GM23248 (cell line): Measurements from ENCODE around the gene NOTUM. TPM values are rescaled to one million over a fixed set of nuclear protein-coding genes. Genes with fewer than 3 reads are reported as not detected.

Experiments used
- DNase-seq: peaks from one replicate; pipeline ENCODE4 v3.0.0-alpha.2; 2015
- H2AFZ ChIP-seq: fragments of 200-600 bp; sonication (generic); 2 replicates; pipeline ENCODE4 v1.6.1; 2016; ENCODE audit warnings: antibody characterized with exemption
- H3F3A ChIP-seq: fragments of 200-600 bp; sonication (generic); 2 replicates; pipeline ENCODE4 v1.6.1; 2016; ENCODE audit warnings: mild to moderate bottlenecking, antibody characterized with exemption, mixed run types; ENCODE audit not compliant: insufficient read depth
- H3K27ac ChIP-seq: fragments of 200-600 bp; sonication (generic); 2 replicates; pipeline ENCODE4 v1.5.1; 2016; ENCODE audit warnings: mild to moderate bottlenecking
- H3K27me3 ChIP-seq: fragments of 200-600 bp; sonication (generic); replicated peaks from 2 replicates; pipeline ENCODE4 v1.6.1; 2016; ENCODE audit warnings: mild to moderate bottlenecking; ENCODE audit not compliant: insufficient read depth
- H3K36me3 ChIP-seq: fragments of 200-600 bp; sonication (generic); 2 replicates; pipeline ENCODE4 v1.6.1; 2016; ENCODE audit warnings: low read depth, mild to moderate bottlenecking
- H3K4me1 ChIP-seq: fragments of 200-600 bp; sonication (generic); 2 replicates; pipeline ENCODE4 v1.6.1; 2016; ENCODE audit warnings: mild to moderate bottlenecking; ENCODE audit not compliant: insufficient read depth
- H3K4me2 ChIP-seq: fragments of 200-600 bp; sonication (generic); one replicate; pipeline ENCODE4 v1.6.1; 2016; ENCODE audit warnings: mild to moderate bottlenecking; ENCODE audit not compliant: unreplicated experiment
- H3K4me3 ChIP-seq: fragments of 200-600 bp; sonication (generic); 2 replicates; pipeline ENCODE4 v1.5.1; 2016; ENCODE audit warnings: mild to moderate bottlenecking
- H3K79me2 ChIP-seq: fragments of 200-600 bp; sonication (generic); 2 replicates; pipeline ENCODE4 v1.6.1; 2016; ENCODE audit warnings: mild to moderate bottlenecking; ENCODE audit not compliant: insufficient read depth
- H3K9ac ChIP-seq: fragments of 200-600 bp; sonication (generic); 2 replicates; pipeline ENCODE4 v1.6.1; 2016; ENCODE audit warnings: mild to moderate bottlenecking
- H3K9me2 ChIP-seq: fragments of 200-600 bp; sonication (generic); 2 replicates; pipeline ENCODE4 v1.6.1; 2016; ENCODE audit warnings: mixed run types, mild to moderate bottlenecking, moderate library complexity; ENCODE audit not compliant: insufficient read depth
- H3K9me3 ChIP-seq: fragments of 200-600 bp; sonication (generic); one replicate; pipeline ENCODE4 v1.6.1; 2017; ENCODE audit warnings: low read depth
- H4K20me1 ChIP-seq: fragments of 200-600 bp; sonication (generic); 2 replicates; pipeline ENCODE4 v1.6.0; 2016; ENCODE audit not compliant: insufficient read depth
- EZH2 ChIP-seq: fragments of 200-600 bp; sonication (generic); IDR thresholded peaks from 2 replicates; pipeline ENCODE4 v1.6.1; 2018; ENCODE audit warnings: antibody characterized with exemption, mild to moderate bottlenecking; ENCODE audit not compliant: insufficient read depth, poor library complexity, severe bottlenecking
- EZH2phosphoT487 ChIP-seq: fragments of 200-600 bp; sonication (generic); IDR thresholded peaks from 2 replicates; pipeline ENCODE4 v1.6.1; 2018; ENCODE audit warnings: antibody characterized with exemption, moderate library complexity, mild to moderate bottlenecking, low read depth; ENCODE audit not compliant: insufficient read depth
- WGBS, 2 experiments: methylation state at CpG; one replicate each; pipeline ENCODE4 v1.1.6; 2015 to 2017; ENCODE audit warnings: low lambda C conversion rate in 2 of 2, low coverage in 1 of 2; ENCODE audit errors: missing lambda C conversion rate in 2 of 2; 5-methylcytosine and 5-hydroxymethylcytosine counted together
- in situ Hi-C: fragments of 300-500 bp; cut with MboI; formaldehyde crosslinking; loops from 2 replicates; pipeline ENCODE4 v1.15.0; 2020
- polyA plus RNA-seq: library from polyadenylated mRNA; unstranded; fragments of >200 nt; fragmentation: Nextera tagmentation; extraction: Ambion mirVana; gene quantifications from 2 replicates; pipeline ENCODE4 v1.2.1, GENCODE V29; 2016
- total RNA-seq: library from RNA; depleted of rRNA; stranded (reverse); fragments of >200 nt; shearing (Covaris generic); gene quantifications from 2 replicates; pipeline ENCODE4 v1.2.3, GENCODE V29; 2014

NOTUM gene
- total and polyA plus RNA-seq, 2 experiments from 2014 or later: not detected

DNA sequence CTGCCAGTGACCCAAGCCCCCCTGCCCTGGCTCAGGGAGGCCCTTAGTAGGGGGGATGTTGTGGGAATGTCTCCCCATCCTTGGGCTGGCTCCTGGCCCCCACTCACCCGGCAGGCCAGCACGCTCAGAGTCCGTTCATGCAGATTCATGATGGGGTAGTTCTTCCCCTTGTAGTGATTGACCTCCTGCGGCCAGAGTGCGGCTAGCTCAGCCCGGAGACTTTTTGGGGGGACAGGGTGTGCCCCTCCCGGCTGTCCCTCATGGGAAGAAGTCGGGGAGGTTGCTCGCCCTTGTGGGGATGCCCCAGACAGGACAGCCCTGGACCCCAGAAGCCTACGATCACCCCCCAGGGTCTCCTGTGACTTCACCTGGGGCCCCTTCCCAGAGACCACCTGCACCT lies 55.0 kb downstream of the NOTUM start:
- Histone ChIP-seq H3K4me1 (peaks cover 4% of the 10 kb centered on the region; the same call in 1 of the 2 replicates), H3K9me2 (no peaks in the 10 kb centered on the region), H3K4me3 (no peak overlapping the region), H3K9ac (no peak overlapping the region), H3K27ac (no peak overlapping the region), H3F3A (no peaks in the 10 kb centered on the region), H3K4me2 (no peak overlapping the region), H3K9me3 (no peaks in the 10 kb centered on the region), H3K36me3 (no peaks in the 10 kb centered on the region), H3K79me2 (no peaks in the 10 kb centered on the region), H2AFZ (no peak overlapping the region), H4K20me1 (no peaks in the 10 kb centered on the region), H3K27me3 (no peaks in the 10 kb centered on the region)
- no peak for DNase-seq
- in situ Hi-C loops: no loop called here
- TF ChIP-seq EZH2phosphoT487 (no peak), EZH2 (no peak)
- WGBS, 2 experiments: 85 to 92% methylated on average over 10 of the region's 10 CpGs

DNA sequence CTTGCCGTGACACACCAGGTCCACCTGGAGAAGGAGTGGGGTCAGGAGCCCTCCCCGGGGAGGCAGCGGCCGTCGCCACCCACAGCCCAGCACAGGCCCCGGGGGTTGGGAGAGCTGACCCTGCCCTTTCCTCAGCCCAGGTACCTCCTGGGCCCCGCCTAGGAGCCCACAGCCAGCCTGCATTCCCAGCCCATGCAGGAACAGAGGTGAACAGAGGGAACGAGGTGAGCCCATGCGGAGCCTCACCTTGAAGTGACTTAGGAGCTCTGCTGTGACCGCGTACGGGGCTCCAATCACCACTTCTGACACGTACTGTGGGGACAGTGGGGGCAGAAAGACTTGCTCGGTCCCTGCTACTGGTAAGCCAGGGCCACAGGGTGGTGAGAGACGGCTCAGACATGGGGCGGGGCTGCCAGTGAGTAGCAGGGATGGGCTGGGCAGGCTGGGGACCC lies 55.5 kb downstream of the NOTUM start:
- Histone ChIP-seq H3K9me3 (no peaks in the 10 kb centered on the region), H3K9me2 (no peaks in the 10 kb centered on the region), H3K4me1 (peaks cover 3% of the 10 kb centered on the region; the same call in 1 of the 2 replicates), H3K4me3 (no peak overlapping the region), H3K9ac (no peak overlapping the region), H3K4me2 (no peak overlapping the region), H3K27ac (no peak overlapping the region), H3K79me2 (no peaks in the 10 kb centered on the region), H2AFZ (no peak overlapping the region), H3K36me3 (no peaks in the 10 kb centered on the region), H3K27me3 (no peaks in the 10 kb centered on the region), H4K20me1 (no peaks in the 10 kb centered on the region), H3F3A (peaks cover under 1% of the 10 kb centered on the region)
- TF ChIP-seq EZH2: no peak
- TF ChIP-seq EZH2phosphoT487: no peak
- in situ Hi-C loops: no loop called here
- WGBS, 2 experiments: 90 to 91% methylated on average over 16 of the region's 16 CpGs
- no peak for DNase-seq

- Histone ChIP-seq H3K9ac (no peak overlapping the region), H3K36me3 (no peaks in the 10 kb centered on the region), H3K4me3 (no peak overlapping the region), H3K4me2 (no peak overlapping the region), H3K27me3 (no peaks in the 10 kb centered on the region), H3K27ac (no peak overlapping the region), H4K20me1 (no peaks in the 10 kb centered on the region), H3F3A (peaks cover 7% of the 10 kb centered on the region), H3K9me2 (no peaks in the 10 kb centered on the region), H3K9me3 (no peaks in the 10 kb centered on the region), H2AFZ (no peak overlapping the region), H3K79me2 (no peaks in the 10 kb centered on the region), H3K4me1 (no peaks in the 10 kb centered on the region)
- WGBS, 2 experiments: 90 to 91% methylated on average over 25 to 28 of the region's 28 CpGs
- no peak for TF ChIP-seq EZH2
- TF ChIP-seq EZH2phosphoT487: no peak
- in situ Hi-C loops: no loop called here
- no peak for DNase-seq
Observed at GRCh38 chr17:81904600-81905423, 56.2 kb downstream of the NOTUM start.

- WGBS, 2 experiments: 95% methylated on average over 23 to 24 of the region's 24 CpGs
- no peak overlapping the region for H2AFZ ChIP-seq
- H4K20me1 ChIP-seq: no peaks in the 10 kb centered on the region
- H3K27me3 ChIP-seq: no peaks in the 10 kb centered on the region
- no peak overlapping the region for H3K4me2 ChIP-seq
- H3F3A ChIP-seq: peaks cover 15% of the 10 kb centered on the region
- no peaks in the 10 kb centered on the region for H3K9me2 ChIP-seq
- in situ Hi-C loops: no loop called here
- DNase-seq: no peak
- H3K4me1 ChIP-seq: peaks cover 4% of the 10 kb centered on the region
- no peak overlapping the region for H3K4me3 ChIP-seq
- H3K79me2 ChIP-seq: no peaks in the 10 kb centered on the region
- H3K9ac ChIP-seq: no peak overlapping the region
- no peak for TF ChIP-seq EZH2phosphoT487
- no peak for TF ChIP-seq EZH2
- H3K9me3 ChIP-seq: no peaks in the 10 kb centered on the region
- H3K36me3 ChIP-seq: no peaks in the 10 kb centered on the region
- no peak overlapping the region for H3K27ac ChIP-seq
Observed at GRCh38 chr17:81903896-81904599, 56.9 kb downstream of the NOTUM start.
